Fibroblast of mammary gland (primary cell): ENCODE results near the gene GPAT3.

Experiments used
- DNase-seq: peaks from one replicate; pipeline ENCODE4 v3.0.0-alpha.2; 2010; ENCODE audit warnings: low read depth
- H3K4me3 ChIP-seq: 2 replicates; pipeline ENCODE4 v1.5.1; 2011; ENCODE audit warnings: low read depth, mild to moderate bottlenecking, low read length, moderate library complexity; ENCODE audit not compliant: control insufficient read depth
- CTCF ChIP-seq: conservative IDR thresholded peaks from 2 replicates; pipeline ENCODE4 v1.5.1; 2011; ENCODE audit warnings: low read depth, low read length, inconsistent platforms; ENCODE audit not compliant: control insufficient read depth, insufficient read depth

The GPAT3 gene

DNA sequence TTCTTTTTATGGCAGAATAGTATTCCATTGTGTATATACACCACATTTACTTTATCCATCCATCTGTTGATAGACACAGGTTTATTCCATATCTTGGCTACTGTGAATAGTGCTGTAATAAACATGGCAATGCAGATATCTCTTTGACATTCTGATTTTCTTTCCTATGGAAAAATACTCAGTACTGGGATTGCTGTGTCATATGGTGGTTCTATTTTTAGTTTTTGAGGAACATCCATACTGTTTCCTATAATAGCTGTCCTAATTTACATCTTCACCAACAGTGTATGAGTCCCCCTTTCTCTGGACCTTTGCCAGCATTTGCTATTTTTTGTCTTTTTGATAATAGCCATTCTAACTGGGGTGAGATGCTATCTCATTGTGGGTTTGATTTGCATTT is 73.5 kb downstream of the GPAT3 start:
- no peak for TF ChIP-seq CTCF
- no peak for DNase-seq
- no peak overlapping the region for H3K4me3 ChIP-seq

DNA sequence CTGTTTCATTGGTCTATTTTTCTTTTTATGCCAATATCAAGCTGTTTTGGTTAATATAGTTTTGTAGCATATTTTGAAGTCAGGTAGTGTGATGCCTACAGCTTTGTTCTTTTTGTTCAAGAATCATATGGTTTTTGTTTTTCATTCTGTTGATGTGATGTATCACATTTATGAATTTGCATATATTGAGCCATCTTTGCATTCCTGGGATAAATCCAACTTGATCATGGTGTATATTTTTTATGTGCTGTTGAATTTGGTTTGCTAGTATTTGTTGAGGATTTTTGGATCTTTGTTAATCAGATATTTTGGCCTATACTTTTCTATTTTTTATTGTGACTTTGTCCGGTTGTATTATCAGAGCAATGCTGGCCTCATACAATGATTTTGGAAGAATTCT is 74.8 kb downstream of the GPAT3 start:
- no peak for TF ChIP-seq CTCF
- no peak overlapping the region for H3K4me3 ChIP-seq
- DNase-seq: no peak

DNA sequence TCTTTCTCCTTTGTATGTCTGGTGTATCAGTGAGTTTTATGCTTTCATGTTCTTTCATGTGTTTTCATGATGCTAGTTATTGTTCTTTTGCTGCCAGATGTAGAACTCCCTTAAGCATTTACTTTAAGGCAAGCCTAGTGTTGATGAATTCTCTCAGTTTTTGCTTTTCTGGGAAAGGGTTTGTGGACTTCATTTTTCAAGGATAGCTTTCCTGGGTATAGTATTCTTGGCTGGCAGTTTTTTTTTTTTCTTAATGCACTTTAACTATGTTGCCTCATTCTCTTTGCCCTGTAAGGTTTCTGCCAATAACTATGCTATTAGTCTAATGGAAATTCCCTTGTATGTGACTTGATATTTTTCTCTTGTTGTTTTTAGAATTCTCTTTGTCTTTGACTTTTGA is 77.1 kb downstream of the GPAT3 start:
- no peak for DNase-seq
- TF ChIP-seq CTCF: no peak
- no peak overlapping the region for H3K4me3 ChIP-seq

DNA sequence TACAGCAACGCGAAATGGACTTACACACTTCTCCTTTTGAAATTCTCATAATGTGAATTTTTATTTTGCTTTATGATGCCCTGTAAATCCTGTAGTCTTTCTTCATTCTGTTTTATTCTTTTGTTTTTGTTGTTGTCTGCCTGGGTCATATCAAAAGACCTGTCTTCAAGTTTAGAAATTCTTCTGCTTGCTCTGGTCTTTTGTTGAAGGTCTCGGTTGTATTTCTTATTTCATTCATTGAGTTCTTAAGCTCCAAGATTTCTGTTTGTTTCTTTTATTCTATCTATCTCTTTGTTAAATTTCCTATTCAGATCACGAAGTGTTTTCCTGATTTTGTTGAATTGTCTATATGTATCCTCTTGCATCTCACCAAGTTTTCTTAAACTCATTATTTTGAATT is 78.1 kb downstream of the GPAT3 start:
- DNase-seq: no peak
- TF ChIP-seq CTCF: no peak
- H3K4me3 ChIP-seq: no peak overlapping the region

- no peak for DNase-seq
- no peak for TF ChIP-seq CTCF
- H3K4me3 ChIP-seq: no peak overlapping the region
Observed at GRCh38 chr4:83616252-83616651, 80.3 kb downstream of the GPAT3 start.

DNA sequence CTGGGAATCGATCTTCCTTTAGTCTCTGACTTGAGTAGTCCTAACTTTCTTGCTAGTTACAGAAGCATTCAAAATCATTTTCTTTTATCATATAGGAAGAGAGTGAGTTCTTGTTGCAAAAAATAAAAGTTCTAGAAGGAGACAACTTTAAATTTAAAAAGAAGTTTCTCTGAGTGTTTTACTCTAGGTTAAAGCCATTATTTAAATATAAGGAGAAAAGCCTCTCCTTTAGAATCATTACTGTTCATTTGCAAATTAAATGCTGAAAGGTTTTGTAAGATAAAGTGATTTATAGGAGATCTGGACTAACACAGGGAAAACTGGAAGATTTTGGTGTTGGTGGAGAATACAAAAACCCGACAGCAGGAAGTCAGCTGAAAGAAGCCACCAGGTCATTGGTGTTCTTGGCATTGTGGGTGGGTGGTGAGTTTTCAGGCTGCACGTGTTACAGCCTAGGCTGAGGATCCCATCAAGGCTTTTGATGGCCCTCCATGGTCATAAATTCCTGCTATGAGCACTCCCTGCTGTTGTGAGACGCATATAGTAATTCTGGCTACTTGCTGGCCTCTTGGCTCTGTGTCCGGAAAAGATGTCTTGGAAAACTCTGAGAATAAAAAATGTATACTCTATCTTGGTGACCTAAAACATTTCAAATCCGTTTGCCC is 81.6 kb downstream of the GPAT3 start:
- TF ChIP-seq CTCF: no peak
- DNase-seq: no peak
- no peak overlapping the region for H3K4me3 ChIP-seq

DNA sequence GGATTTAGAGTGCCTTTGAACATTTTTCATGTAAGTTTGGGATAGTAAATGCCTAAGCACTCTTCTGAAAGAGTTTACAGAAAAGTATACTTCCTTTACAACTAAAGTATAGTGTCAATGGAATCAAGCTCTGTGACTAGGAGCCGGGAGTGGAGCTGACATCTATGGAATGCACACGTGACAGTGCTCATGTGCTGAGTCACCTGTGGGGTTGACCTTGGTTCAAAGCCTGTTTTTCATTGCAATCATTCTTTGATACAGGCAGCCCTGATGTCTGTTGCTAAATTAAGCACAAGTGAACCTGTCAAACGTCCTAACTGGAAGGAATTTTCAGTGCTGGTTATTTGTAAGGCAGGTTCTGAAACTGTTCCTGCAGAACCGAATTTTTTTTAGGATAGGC is 82.5 kb downstream of the GPAT3 start:
- no peak for TF ChIP-seq CTCF
- DNase-seq: peak; percentile 61
- no peak overlapping the region for H3K4me3 ChIP-seq
